Neural crest cell (in vitro differentiated cells): ENCODE measurements around the gene SLC1A2. TPM values are rescaled to one million over a fixed set of nuclear protein-coding genes. Genes with fewer than 3 reads are reported as not detected.
A peak's percentile ranks its signal among the peaks of the same experiment; 100 is the strongest.

Experiments used
- DNase-seq: peaks from one replicate; pipeline ENCODE4 v3.0.0; 2021; ENCODE audit warnings: low read depth, mixed read lengths, low spot score
- H3K27ac Mint-ChIP-seq: one replicate; pipeline ENCODE4 v1.8.0; 2021; ENCODE audit warnings: mild to moderate bottlenecking, mixed read lengths; ENCODE audit not compliant: unreplicated experiment
- H3K27me3 Mint-ChIP-seq: 2 replicates; pipeline ENCODE4 v1.8.0; 2021; ENCODE audit warnings: low read depth, mild to moderate bottlenecking, mixed read lengths
- H3K36me3 Mint-ChIP-seq: 2 replicates; pipeline ENCODE4 v1.8.0; 2021; ENCODE audit warnings: low read depth, mild to moderate bottlenecking, mixed read lengths
- H3K4me1 Mint-ChIP-seq: 2 replicates; pipeline ENCODE4 v1.8.0; 2021; ENCODE audit warnings: mixed read lengths
- H3K4me3 Mint-ChIP-seq: one replicate; pipeline ENCODE4 v1.8.0; 2021; ENCODE audit warnings: mild to moderate bottlenecking, mixed read lengths
- H3K9me3 Mint-ChIP-seq: 2 replicates; pipeline ENCODE4 v1.8.0; 2021; ENCODE audit warnings: mixed read lengths
- total RNA-seq: library from RNA; stranded (reverse); gene quantifications from 2 replicates; pipeline ENCODE4 v1.2.1, GENCODE V29; 2021
- TF ChIP-seq, protein P1 (sequence below): fragments of 200-600 bp; sonication (generic); conservative IDR thresholded peaks from 2 replicates; pipeline ENCODE4 v1.5.0; 2021; ENCODE audit warnings: antibody characterized with exemption, mild to moderate bottlenecking

The SLC1A2 gene
- total RNA-seq, 1 donor from 2014 or later, result 2.7 TPM

- TF ChIP-seq, protein P1, sequence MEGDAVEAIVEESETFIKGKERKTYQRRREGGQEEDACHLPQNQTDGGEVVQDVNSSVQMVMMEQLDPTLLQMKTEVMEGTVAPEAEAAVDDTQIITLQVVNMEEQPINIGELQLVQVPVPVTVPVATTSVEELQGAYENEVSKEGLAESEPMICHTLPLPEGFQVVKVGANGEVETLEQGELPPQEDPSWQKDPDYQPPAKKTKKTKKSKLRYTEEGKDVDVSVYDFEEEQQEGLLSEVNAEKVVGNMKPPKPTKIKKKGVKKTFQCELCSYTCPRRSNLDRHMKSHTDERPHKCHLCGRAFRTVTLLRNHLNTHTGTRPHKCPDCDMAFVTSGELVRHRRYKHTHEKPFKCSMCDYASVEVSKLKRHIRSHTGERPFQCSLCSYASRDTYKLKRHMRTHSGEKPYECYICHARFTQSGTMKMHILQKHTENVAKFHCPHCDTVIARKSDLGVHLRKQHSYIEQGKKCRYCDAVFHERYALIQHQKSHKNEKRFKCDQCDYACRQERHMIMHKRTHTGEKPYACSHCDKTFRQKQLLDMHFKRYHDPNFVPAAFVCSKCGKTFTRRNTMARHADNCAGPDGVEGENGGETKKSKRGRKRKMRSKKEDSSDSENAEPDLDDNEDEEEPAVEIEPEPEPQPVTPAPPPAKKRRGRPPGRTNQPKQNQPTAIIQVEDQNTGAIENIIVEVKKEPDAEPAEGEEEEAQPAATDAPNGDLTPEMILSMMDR, result no peak
- DNase-seq, result no peak
- Mint-ChIP-seq H3K27me3 (peaks cover 2% of the 10 kb centered on the region), H3K27ac (no peak overlapping the region), H3K4me3 (no peak overlapping the region), H3K4me1 (no peaks in the 10 kb centered on the region), H3K36me3 (no peaks in the 10 kb centered on the region), H3K9me3 (peaks cover 3% of the 10 kb centered on the region)
Observed at GRCh38 chr11:35363854-35364780, 55.2 kb downstream of the SLC1A2 start.

DNA sequence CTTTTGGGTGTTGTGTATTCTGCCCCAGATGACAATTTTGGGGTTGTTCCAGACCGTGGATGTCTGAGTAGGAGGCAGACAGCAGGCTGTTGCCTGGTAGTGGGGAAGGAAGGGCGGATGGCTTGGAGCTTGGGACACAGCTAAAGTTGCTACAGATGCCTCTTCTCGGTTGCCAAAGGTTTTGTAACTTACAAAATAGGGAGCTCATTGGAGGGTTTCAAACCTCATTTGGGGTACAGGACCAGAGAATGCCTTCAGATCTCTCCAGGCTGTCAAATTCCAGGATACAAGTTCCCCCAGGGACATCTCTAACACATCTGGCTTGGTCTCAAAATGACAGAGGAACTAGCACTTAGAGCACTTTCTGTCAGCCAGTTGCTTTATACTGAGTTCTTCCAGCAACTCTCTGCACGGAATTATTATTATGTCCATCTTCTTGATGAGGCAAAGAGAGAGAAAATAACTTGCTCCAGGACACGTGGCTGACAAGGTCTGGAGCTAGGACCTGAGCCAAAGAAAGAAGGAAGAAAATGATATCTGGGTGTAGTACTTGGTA is 56.0 kb downstream of the SLC1A2 start:
- TF ChIP-seq, protein P1, result no peak
- peak overlapping the region; percentile 87 for H3K27ac Mint-ChIP-seq

GRCh38 chr11:35362521-35362980 is 56.8 kb downstream of the SLC1A2 start:
- Mint-ChIP-seq H3K9me3 (peaks cover 3% of the 10 kb centered on the region), H3K27ac (no peak overlapping the region), H3K27me3 (peaks cover 2% of the 10 kb centered on the region), H3K4me1 (no peaks in the 10 kb centered on the region), H3K36me3 (no peaks in the 10 kb centered on the region), H3K4me3 (no peak overlapping the region)
- no peak for DNase-seq
- TF ChIP-seq, protein P1, result no peak

More for the DNA sequence above, 56.0 kb downstream of the SLC1A2 start:
- H3K36me3 Mint-ChIP-seq, result no peaks in the 10 kb centered on the region
- H3K27me3 Mint-ChIP-seq, result peaks cover 2% of the 10 kb centered on the region
- H3K4me3 Mint-ChIP-seq, result no peak overlapping the region
- peaks cover 3% of the 10 kb centered on the region for H3K9me3 Mint-ChIP-seq
- no peak for DNase-seq
- H3K4me1 Mint-ChIP-seq, result no peaks in the 10 kb centered on the region

DNA sequence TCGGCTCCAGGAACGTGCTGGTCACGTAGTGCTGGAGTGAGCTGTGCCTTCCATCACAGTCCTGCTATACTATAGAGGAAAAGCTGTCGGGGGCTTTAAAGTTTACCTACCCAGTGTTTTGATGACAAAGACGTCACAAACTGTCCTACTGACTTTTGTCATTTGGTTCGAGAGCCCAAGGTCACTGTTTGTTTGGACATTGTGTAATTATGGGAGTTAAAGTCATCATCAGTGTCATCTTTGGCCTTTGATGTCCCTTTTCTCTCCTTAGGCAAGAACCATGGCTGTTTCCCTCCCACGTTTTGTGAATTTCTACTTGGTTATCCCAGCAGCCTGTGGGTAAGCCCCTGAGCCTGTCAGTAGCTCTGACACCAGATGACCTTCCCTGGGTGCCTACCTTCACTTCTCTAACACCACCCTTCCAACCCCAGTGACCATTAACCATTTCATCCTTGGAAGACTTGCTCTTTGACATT is 59.3 kb downstream of the SLC1A2 start:
- TF ChIP-seq, protein P1, result no peak
- H3K4me1 Mint-ChIP-seq, result no peaks in the 10 kb centered on the region
- DNase-seq, result no peak
- no peaks in the 10 kb centered on the region for H3K9me3 Mint-ChIP-seq
- H3K4me3 Mint-ChIP-seq, result no peak overlapping the region
- H3K36me3 Mint-ChIP-seq, result no peaks in the 10 kb centered on the region
- H3K27me3 Mint-ChIP-seq, result no peaks in the 10 kb centered on the region
- H3K27ac Mint-ChIP-seq, result no peak overlapping the region

DNA sequence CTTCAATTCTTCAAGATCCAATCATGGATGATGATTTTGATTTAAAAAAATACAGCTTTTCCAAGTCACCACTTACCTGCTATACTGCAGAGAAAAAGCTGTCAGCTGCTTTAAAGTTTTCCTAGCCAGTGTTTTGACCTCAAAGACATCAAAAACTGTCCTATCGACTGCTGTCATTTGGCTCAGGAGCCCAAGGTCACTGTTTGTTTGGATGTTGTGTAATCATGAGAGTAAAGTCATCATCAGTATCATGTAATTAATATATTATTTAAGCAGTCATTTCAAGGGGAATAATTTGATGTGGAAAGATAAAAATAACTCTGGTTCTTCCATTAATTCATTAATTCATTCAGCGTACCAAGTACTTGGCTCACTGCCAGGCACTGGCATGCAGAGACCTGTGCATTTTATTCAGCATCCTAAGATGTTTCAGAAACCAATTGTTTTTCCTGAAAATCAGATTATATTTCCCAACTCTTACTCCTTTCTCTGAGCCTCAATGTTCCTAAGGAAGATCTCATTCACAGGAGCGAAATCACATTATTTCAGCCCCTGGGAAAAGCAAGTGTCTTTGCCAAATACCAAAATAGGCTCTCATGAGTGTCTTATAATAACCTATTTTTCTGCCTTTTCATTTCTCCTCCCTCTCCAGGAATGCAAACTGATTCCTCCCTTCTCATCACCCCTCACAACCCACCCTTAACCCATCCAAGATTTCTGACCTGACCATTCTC is 59.9 kb downstream of the SLC1A2 start:
- TF ChIP-seq, protein P1, result no peak
- Mint-ChIP-seq H3K9me3 (no peaks in the 10 kb centered on the region), H3K27ac (no peak overlapping the region), H3K36me3 (no peaks in the 10 kb centered on the region), H3K27me3 (no peaks in the 10 kb centered on the region), H3K4me1 (no peaks in the 10 kb centered on the region), H3K4me3 (no peak overlapping the region)
- DNase-seq, result no peak
